HCT116 (cell line): Measurements from ENCODE around the gene KCNK5. TPM values are rescaled to one million over a fixed set of nuclear protein-coding genes. Genes with fewer than 3 reads are reported as not detected.

Experiments
- ATAC-seq: fragments of 200-7000 bp; cut with Tn5 transposase; 2 replicates; pipeline ENCODE4 v1.9.1; 2020; ENCODE audit warnings: mild to moderate bottlenecking, moderate library complexity
- BruUV-seq: library from RNA; stranded (reverse); fragments of 400-500 nt; replicated peaks from 2 replicates; lab custom pipeline; 2021; lab: Mats Ljungman, UMichigan
- CTCF ChIA-PET: fragments of 300-600 bp; sonication (Branson Sonifier 250); formaldehyde crosslinking; loops from one replicate; lab custom pipeline; 2021; ENCODE audit warnings: antibody characterized with exemption; lab: Charles Lee
- POLR2A ChIA-PET: fragments of 300-600, 350-600 bp; sonication (Branson Sonifier 250); formaldehyde crosslinking; loops from one replicate; lab custom pipeline; 2021; ENCODE audit warnings: antibody characterized with exemption; lab: Charles Lee
- RAD21 ChIA-PET, 2 experiments: fragments of 300-600 bp; sonication (Branson Sonifier 250); formaldehyde crosslinking; loops; one replicate each; lab custom pipeline; 2023; ENCODE audit warnings: low total read pairs in 2 of 2; ENCODE audit not compliant: uncharacterized antibody in 2 of 2, unreplicated experiment in 2 of 2, low non-redundant PET in 1 of 2; lab: Charles Lee
- DNase-seq: peaks from one replicate; pipeline ENCODE4 v3.0.0-alpha.2; 2010; ENCODE audit warnings: low read depth, low spot score
- H2AFZ ChIP-seq: fragments of 200-600 bp; shearing (Covaris generic), sonication (generic); 2 replicates; pipeline ENCODE4 v1.6.1; 2017; ENCODE audit warnings: low read depth, mixed run types, mixed read lengths, antibody characterized with exemption, low read length; ENCODE audit not compliant: poor library complexity, severe bottlenecking
- H3K27ac ChIP-seq: 2 replicates; pipeline ENCODE4 v1.5.1; 2012; ENCODE audit warnings: low read depth, low read length
- H3K27me3 ChIP-seq: fragments of 200-600 bp; sonication (generic); 2 replicates; pipeline ENCODE4 v1.6.1; 2016; ENCODE audit warnings: mixed run types, low read length, mixed read lengths; ENCODE audit not compliant: insufficient read depth
- H3K36me3 ChIP-seq, 2 experiments: fragments of 200-500 bp in 1 of 2; fragments of 200-600 bp in 1 of 2; sonication (Bioruptor generic) in 1 of 2; sonication (generic) in 1 of 2; 2 replicates each; pipeline versions ENCODE4 v1.5.1 to v1.6.1; 2014 to 2016; ENCODE audit warnings: low read length in 2 of 2, inconsistent platforms in 1 of 2, mixed read lengths in 1 of 2, mixed run types in 1 of 2; ENCODE audit not compliant: insufficient read depth in 2 of 2, control insufficient read depth in 1 of 2
- H3K4me1 ChIP-seq, 2 experiments: fragments of 200-600 bp in 1 of 2; sonication (generic) in 1 of 2; 2 replicates each; pipeline versions ENCODE4 v1.5.1 to v1.6.1; 2012 to 2017; ENCODE audit warnings: low read length in 2 of 2, inconsistent platforms in 1 of 2, mild to moderate bottlenecking in 1 of 2, mixed read lengths in 1 of 2, mixed run types in 1 of 2, moderate library complexity in 1 of 2; ENCODE audit not compliant: insufficient read depth in 2 of 2, control insufficient read depth in 1 of 2
- H3K4me2 ChIP-seq: fragments of 200-600 bp; sonication (generic); 2 replicates; pipeline ENCODE4 v1.6.1; 2017; ENCODE audit warnings: mixed run types, low read length, mixed read lengths
- H3K4me3 ChIP-seq, 2 experiments: fragments of 200-600 bp in 1 of 2; sonication (generic) in 1 of 2; replicated peaks in 1 of 2; 2 replicates each; pipeline ENCODE4 v1.5.1; 2011 to 2016; ENCODE audit warnings: low read length in 2 of 2, control low read depth in 1 of 2, low read depth in 1 of 2, mild to moderate bottlenecking in 1 of 2, mixed read lengths in 1 of 2, mixed run types in 1 of 2
- H3K79me2 ChIP-seq: fragments of 200-600 bp; sonication (generic); 2 replicates; pipeline ENCODE4 v1.6.1; 2017; ENCODE audit warnings: mild to moderate bottlenecking, mixed run types, low read length, moderate library complexity, mixed read lengths; ENCODE audit not compliant: insufficient read depth
- H3K9ac ChIP-seq: fragments of 200-600 bp; sonication (generic); 2 replicates; pipeline ENCODE4 v1.6.1; 2016; ENCODE audit warnings: low read length, mixed read lengths
- H3K9me2 ChIP-seq: fragments of 200-600 bp; sonication (generic), shearing (Covaris generic); 2 replicates; pipeline ENCODE4 v1.6.1; 2017; ENCODE audit warnings: mixed run types, mild to moderate bottlenecking, moderate library complexity; ENCODE audit not compliant: insufficient read depth
- H3K9me3 ChIP-seq, 2 experiments: fragments of 200-500 bp in 1 of 2; fragments of 200-600 bp in 1 of 2; sonication (Bioruptor generic) in 1 of 2; sonication (generic) in 1 of 2; 2 replicates each; pipeline ENCODE4 v1.6.1; 2014 to 2017; ENCODE audit warnings: low read length in 2 of 2, mixed read lengths in 2 of 2, inconsistent platforms in 1 of 2, low read depth in 1 of 2, mild to moderate bottlenecking in 1 of 2, mixed run types in 1 of 2, moderate library complexity in 1 of 2; ENCODE audit not compliant: control insufficient read depth in 1 of 2, insufficient read depth in 1 of 2
- H4K20me1 ChIP-seq: fragments of 200-600 bp; sonication (generic), shearing (Covaris generic); 2 replicates; pipeline ENCODE4 v1.6.1; 2017; ENCODE audit warnings: mixed run types, mild to moderate bottlenecking, moderate library complexity; ENCODE audit not compliant: insufficient read depth
- CEBPB ChIP-seq: IDR thresholded peaks from 2 replicates; pipeline ENCODE4 v1.6.1; 2012; ENCODE audit warnings: low read depth
- ELF1 ChIP-seq: IDR thresholded peaks from 2 replicates; pipeline ENCODE4 v1.6.1; 2012; ENCODE audit warnings: low read depth, borderline replicate concordance
- FOSL1 ChIP-seq: IDR thresholded peaks from 2 replicates; pipeline ENCODE4 v1.6.1; 2012; ENCODE audit warnings: low read depth
- JUND ChIP-seq: IDR thresholded peaks from 2 replicates; pipeline ENCODE4 v1.6.1; 2012
- POLR2A ChIP-seq: IDR thresholded peaks from 2 replicates; pipeline ENCODE4 v1.7.0; 2011; ENCODE audit warnings: borderline replicate concordance; ENCODE audit not compliant: insufficient read depth, insufficient read length; ENCODE audit errors: extremely low read depth
- POLR2AphosphoS5 ChIP-seq: IDR thresholded peaks from 2 replicates; pipeline ENCODE4 v1.6.1; 2011; ENCODE audit warnings: mild to moderate bottlenecking, low read depth, low read length, moderate library complexity
- RAD21 ChIP-seq: IDR thresholded peaks from 2 replicates; pipeline ENCODE4 v1.6.1; 2012; ENCODE audit warnings: low read depth, mild to moderate bottlenecking
- SIN3A ChIP-seq: IDR thresholded peaks from 2 replicates; pipeline ENCODE4 v1.6.1; 2012; ENCODE audit warnings: low read depth
- SP1 ChIP-seq: IDR thresholded peaks from 2 replicates; pipeline ENCODE4 v1.6.1; 2012; ENCODE audit warnings: low read depth
- YY1 ChIP-seq: IDR thresholded peaks from 2 replicates; pipeline ENCODE4 v1.6.1; 2011; ENCODE audit warnings: low read length, low read depth, moderate library complexity, mild to moderate bottlenecking; ENCODE audit not compliant: insufficient replicate concordance; ENCODE audit errors: extremely low read depth
- ZFX ChIP-seq: fragments of 450-650 bp; IDR thresholded peaks from 2 replicates; pipeline ENCODE4 v1.6.1; 2017
- ZNF274 ChIP-seq: fragments of 200-500 bp; sonication (Bioruptor generic); IDR thresholded peaks from 2 replicates; pipeline ENCODE4 v1.6.1; 2014; ENCODE audit warnings: mild to moderate bottlenecking, low read depth, low read length, inconsistent platforms
- intact Hi-C: fragments of 100-400 bp; cut with micrococcal nuclease; formaldehyde crosslinking; loops from 2 replicates; pipeline ENCODE4 v1.10.0; 2022
- total RNA-seq: library from RNA; stranded (reverse); gene quantifications from one replicate; pipeline ENCODE4 v1.2.1, GENCODE V29; 2021; ENCODE audit not compliant: unreplicated experiment
- TF ChIP-seq, protein P1 (sequence below): IDR thresholded peaks from 2 replicates; pipeline ENCODE4 v1.6.1; 2012
- TF ChIP-seq, protein P2 (sequence below): IDR thresholded peaks from 2 replicates; pipeline ENCODE4 v1.6.1; 2012
- TF ChIP-seq, protein P3 (sequence below), 3 experiments: fragments of 200-600 bp in 1 of 3; sonication (generic) in 1 of 3; IDR thresholded peaks in 2 of 3; conservative IDR thresholded peaks in 1 of 3; 2 replicates each; pipeline ENCODE4 v1.5.1; 2012 to 2017; ENCODE audit warnings: low read depth in 2 of 3, low read length in 2 of 3, antibody characterized with exemption in 1 of 3, borderline replicate concordance in 1 of 3, control low read depth in 1 of 3, mild to moderate bottlenecking in 1 of 3, mixed read lengths in 1 of 3, mixed run types in 1 of 3, moderate library complexity in 1 of 3; ENCODE audit not compliant: insufficient read depth in 1 of 3

Gene KCNK5
- total RNA-seq, 1 experiment from 2014 or later = 9.5 TPM

DNA sequence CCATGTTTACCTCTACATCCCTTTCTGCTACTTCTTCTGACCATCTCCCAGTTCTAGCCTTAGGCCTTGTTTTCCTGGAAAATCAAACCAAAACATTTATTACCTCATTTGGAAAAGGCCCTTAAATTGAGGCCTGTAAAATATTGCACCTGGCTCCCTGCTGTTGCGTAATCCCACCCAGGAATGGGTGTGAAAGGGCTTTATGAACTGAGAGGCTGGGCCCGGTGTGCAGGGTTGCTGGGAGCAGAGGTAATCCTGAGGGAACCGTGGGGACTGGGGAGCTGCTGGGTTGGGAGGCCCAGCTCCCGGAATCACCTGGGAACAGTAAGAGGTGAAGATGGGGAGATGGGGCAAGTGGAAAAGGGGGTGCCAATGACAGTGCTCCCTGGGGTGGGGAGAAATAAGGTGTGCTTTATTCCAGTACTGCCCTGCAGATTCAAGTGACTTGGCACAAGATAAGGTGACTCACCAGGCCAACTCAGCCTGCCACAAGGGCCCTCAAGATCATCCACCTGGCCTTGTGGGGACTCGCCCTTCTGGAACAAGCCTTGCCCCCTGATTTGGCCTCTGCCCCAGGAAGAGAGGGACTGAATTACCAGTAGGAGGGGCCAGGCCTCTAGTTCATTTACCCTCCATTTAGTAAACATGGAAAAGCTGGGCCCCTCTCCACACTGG lies 44.2 kb downstream of the KCNK5 start:
- no peak overlapping the region for H2AFZ ChIP-seq
- peak overlapping the region; percentile 57 for H3K27ac ChIP-seq
- RAD21 ChIA-PET = interaction anchor here in 1 of 2 experiments (1.1 kb wide), 1 partner anchor 118 kb away, joined by 4 read pairs; no protein-coding TSS in a partner anchor
- peak; percentile 68 for ATAC-seq
- POLR2A ChIA-PET = no interaction called here
- no TSS peak for BruUV-seq
- H3K79me2 ChIP-seq = no peaks in the 10 kb centered on the region
- no peak overlapping the region for H3K4me3 ChIP-seq
- CTCF ChIA-PET = no interaction called here
- H3K4me2 ChIP-seq = peak overlapping the region; percentile 43
- H4K20me1 ChIP-seq = no peaks in the 10 kb centered on the region
- intact Hi-C loops = no loop called here
- H3K4me1 ChIP-seq = peaks cover 3 to 25% of the 10 kb centered on the region in 2 experiments
- peak; percentile 98 for TF ChIP-seq CEBPB
- TF ChIP-seq ZFX = no peak
- TF ChIP-seq, protein P1, sequence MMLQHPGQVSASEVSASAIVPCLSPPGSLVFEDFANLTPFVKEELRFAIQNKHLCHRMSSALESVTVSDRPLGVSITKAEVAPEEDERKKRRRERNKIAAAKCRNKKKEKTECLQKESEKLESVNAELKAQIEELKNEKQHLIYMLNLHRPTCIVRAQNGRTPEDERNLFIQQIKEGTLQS = no peak
- no peak for TF ChIP-seq SP1
- peak; percentile 59 for TF ChIP-seq JUND
- TF ChIP-seq FOSL1 = peak; percentile 63
- no peak for TF ChIP-seq ELF1
- TF ChIP-seq POLR2AphosphoS5 = peak; percentile 9; the same call in 1 of the 2 replicates
- TF ChIP-seq, protein P2, sequence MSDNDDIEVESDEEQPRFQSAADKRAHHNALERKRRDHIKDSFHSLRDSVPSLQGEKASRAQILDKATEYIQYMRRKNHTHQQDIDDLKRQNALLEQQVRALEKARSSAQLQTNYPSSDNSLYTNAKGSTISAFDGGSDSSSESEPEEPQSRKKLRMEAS = peak; percentile 25
- no peak for TF ChIP-seq SIN3A
- TF ChIP-seq, all 23 proteins: peak for 5
- no peak for DNase-seq
- no peaks in the 10 kb centered on the region for H3K27me3 ChIP-seq
- H3K36me3 ChIP-seq = no peaks in the 10 kb centered on the region
- H3K9me3 ChIP-seq = no peaks in the 10 kb centered on the region
- no peaks in the 10 kb centered on the region for H3K9me2 ChIP-seq
- H3K9ac ChIP-seq = peak overlapping the region; percentile 25; the same call in 1 of the 2 replicates

DNA sequence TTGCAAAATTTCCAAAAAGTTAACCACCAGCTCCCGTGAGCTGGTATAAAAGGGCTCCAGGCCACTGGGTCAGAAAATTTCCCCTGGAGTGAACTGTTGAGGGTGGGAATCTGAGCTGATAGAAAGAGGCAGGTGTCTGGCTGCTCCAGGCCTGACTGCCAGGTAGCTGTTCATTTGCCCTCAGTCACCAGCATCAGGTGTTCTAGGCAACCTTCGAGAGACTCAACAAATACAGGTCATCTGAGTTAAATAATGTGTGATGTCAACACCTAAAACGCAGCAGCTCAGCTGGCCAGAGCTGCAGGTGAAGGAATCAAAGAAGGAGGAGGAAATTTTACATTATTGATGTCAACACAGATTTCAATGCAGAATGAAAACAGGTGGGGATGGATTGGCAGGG lies 46.7 kb downstream of the KCNK5 start:
- ChIA-PET CTCF (interaction anchor here (1.4 kb wide), 1 partner anchor 123 kb away, joined by 3 read pairs; no protein-coding TSS in a partner anchor), RAD21 (no interaction called here), POLR2A (no interaction called here)
- no peaks in the 10 kb centered on the region for H3K36me3 ChIP-seq
- no peaks in the 10 kb centered on the region for H3K9me2 ChIP-seq
- no peak overlapping the region for H3K9ac ChIP-seq
- no peak for DNase-seq
- H3K9me3 ChIP-seq = peaks cover under 1 to 4% of the 10 kb centered on the region in 2 experiments; a peak in 2 of 4 replicates
- H3K4me3 ChIP-seq = no peak overlapping the region
- no peaks in the 10 kb centered on the region for H3K27me3 ChIP-seq
- intact Hi-C loops = no loop called here
- BruUV-seq = no TSS peak
- H3K4me1 ChIP-seq = peaks cover 3 to 28% of the 10 kb centered on the region in 2 experiments
- H4K20me1 ChIP-seq = no peaks in the 10 kb centered on the region
- H3K4me2 ChIP-seq = no peak overlapping the region
- H3K27ac ChIP-seq = no peak overlapping the region
- no peak overlapping the region for H2AFZ ChIP-seq
- no peak for ATAC-seq
- no peaks in the 10 kb centered on the region for H3K79me2 ChIP-seq
- TF ChIP-seq, protein P2 = no peak
- TF ChIP-seq POLR2AphosphoS5 (no peak), YY1 (no peak), ZNF274 (no peak), POLR2A (no peak), CEBPB (no peak), RAD21 (no peak), ELF1 (no peak), SIN3A (no peak)
- TF ChIP-seq, protein P1 = no peak
- TF ChIP-seq, protein P3, sequence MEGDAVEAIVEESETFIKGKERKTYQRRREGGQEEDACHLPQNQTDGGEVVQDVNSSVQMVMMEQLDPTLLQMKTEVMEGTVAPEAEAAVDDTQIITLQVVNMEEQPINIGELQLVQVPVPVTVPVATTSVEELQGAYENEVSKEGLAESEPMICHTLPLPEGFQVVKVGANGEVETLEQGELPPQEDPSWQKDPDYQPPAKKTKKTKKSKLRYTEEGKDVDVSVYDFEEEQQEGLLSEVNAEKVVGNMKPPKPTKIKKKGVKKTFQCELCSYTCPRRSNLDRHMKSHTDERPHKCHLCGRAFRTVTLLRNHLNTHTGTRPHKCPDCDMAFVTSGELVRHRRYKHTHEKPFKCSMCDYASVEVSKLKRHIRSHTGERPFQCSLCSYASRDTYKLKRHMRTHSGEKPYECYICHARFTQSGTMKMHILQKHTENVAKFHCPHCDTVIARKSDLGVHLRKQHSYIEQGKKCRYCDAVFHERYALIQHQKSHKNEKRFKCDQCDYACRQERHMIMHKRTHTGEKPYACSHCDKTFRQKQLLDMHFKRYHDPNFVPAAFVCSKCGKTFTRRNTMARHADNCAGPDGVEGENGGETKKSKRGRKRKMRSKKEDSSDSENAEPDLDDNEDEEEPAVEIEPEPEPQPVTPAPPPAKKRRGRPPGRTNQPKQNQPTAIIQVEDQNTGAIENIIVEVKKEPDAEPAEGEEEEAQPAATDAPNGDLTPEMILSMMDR (IDR thresholded peaks at IDR 0.05 in 2 of 3, conservative IDR thresholded peaks at IDR 0.05 in 1 of 3; ENCODE audit: borderline replicate concordance in 1 of 3, insufficient read depth in 1 of 3, low read depth in 2 of 3, low read length in 2 of 3) = no peak
